ENCODE data around the gene MTIF3.
A peak's percentile ranks its signal among the peaks of the same experiment; 100 is the strongest.

Gene MTIF3

GRCh38 chr13:27419328-27419727 lies 31.0 kb downstream of the MTIF3 start:
- H3K4me3 ChIP-seq (ENCODE audit: low read length): no peak overlapping the region
- TF ChIP-seq CTCF (conservative IDR thresholded peaks at IDR 0.05; ENCODE audit: low read length): no peak
- DNase-seq (ENCODE audit: low read depth): no peak

GRCh38 chr13:27415116-27415515 lies 35.2 kb downstream of the MTIF3 start:
- TF ChIP-seq CTCF (conservative IDR thresholded peaks at IDR 0.05; ENCODE audit: low read length): no peak
- no peak for DNase-seq (ENCODE audit: low read depth)

GRCh38 chr13:27411341-27411740 lies 39.0 kb downstream of the MTIF3 start:
- no peak for DNase-seq (ENCODE audit: low read depth)
- no peak for TF ChIP-seq CTCF (conservative IDR thresholded peaks at IDR 0.05; ENCODE audit: low read length)
- H3K4me3 ChIP-seq (ENCODE audit: low read length): no peak overlapping the region

More at GRCh38 chr13:27415116-27415515, 35.2 kb downstream of the MTIF3 start:
- no peak overlapping the region for H3K4me3 ChIP-seq (ENCODE audit: low read length)

GRCh38 chr13:27409013-27409412 lies 41.4 kb downstream of the MTIF3 start:
- no peak overlapping the region for H3K4me3 ChIP-seq (ENCODE audit: low read length)
- TF ChIP-seq CTCF (conservative IDR thresholded peaks at IDR 0.05; ENCODE audit: low read length): no peak
- DNase-seq (ENCODE audit: low read depth): no peak

- no peak overlapping the region for H3K4me3 ChIP-seq (ENCODE audit: low read length)
- TF ChIP-seq CTCF (conservative IDR thresholded peaks at IDR 0.05; ENCODE audit: low read length): no peak
- DNase-seq (ENCODE audit: low read depth): no peak
These were observed 42.3 kb downstream of the MTIF3 start for GRCh38 chr13:27408074-27408473.

GRCh38 chr13:27406178-27406939 lies 44.0 kb downstream of the MTIF3 start:
- peak; percentile 54 for DNase-seq (ENCODE audit: low read depth)
- TF ChIP-seq CTCF (conservative IDR thresholded peaks at IDR 0.05; ENCODE audit: low read length): peak; percentile 62
- no peak overlapping the region for H3K4me3 ChIP-seq (ENCODE audit: low read length)

- TF ChIP-seq CTCF (conservative IDR thresholded peaks at IDR 0.05; ENCODE audit: low read length): no peak
- H3K4me3 ChIP-seq (ENCODE audit: low read length): no peak overlapping the region
- DNase-seq (ENCODE audit: low read depth): no peak
These were observed 44.7 kb downstream of the MTIF3 start for GRCh38 chr13:27405546-27406134.
